HG03575 (cell line): Measurements from ENCODE around the gene PCDHA11.

Source experiments
- ATAC-seq: cut with Tn5 transposase; IDR thresholded peaks from one replicate; pipeline ENCODE4 v1.9.1; 2021; ENCODE audit not compliant: unreplicated experiment, insufficient number of reproducible peaks, low FRiP score; ENCODE audit errors: extremely low read depth

Gene PCDHA11

GRCh38 chr5:140883927-140884697, 15.4 kb downstream of the PCDHA11 start:
- no peak for ATAC-seq

GRCh38 chr5:140916325-140916724, 47.6 kb downstream of the PCDHA11 start:
- ATAC-seq, result no peak
